Right cardiac atrium (tissue), 5 donors: ENCODE results near the gene TPST1. TPM values are rescaled to one million over a fixed set of nuclear protein-coding genes. Genes with fewer than 3 reads are reported as not detected.

Source experiments
- ATAC-seq, 2 donors: fragments of 200-7000 bp; cut with Tn5 transposase; one replicate each; pipeline versions ENCODE4 v1.8.0 to v1.9.1; 2020; ENCODE audit warnings: moderate library complexity in 2 of 2, mild to moderate bottlenecking in 1 of 2
- DNase-seq, 3 donors: peaks; one replicate each; pipeline ENCODE4 v3.0.0-alpha.2; 2020
- H3K27ac ChIP-seq: one replicate; pipeline ENCODE4 v1.5.1; 2013; ENCODE audit warnings: mild to moderate bottlenecking, low read length, control low read depth, moderate library complexity
- H3K27me3 ChIP-seq: one replicate; pipeline ENCODE4 v1.6.1; 2013; ENCODE audit not compliant: control insufficient read depth, insufficient read depth
- H3K4me1 ChIP-seq: one replicate; pipeline ENCODE4 v1.6.1; 2013; ENCODE audit warnings: low read length; ENCODE audit not compliant: control insufficient read depth, insufficient read depth
- H3K4me3 ChIP-seq: one replicate; pipeline ENCODE4 v1.5.1; 2013; ENCODE audit warnings: low read length, control low read depth
- H3K9me3 ChIP-seq: one replicate; pipeline ENCODE4 v1.6.1; 2013; ENCODE audit warnings: low read length; ENCODE audit not compliant: control insufficient read depth
- WGBS: extraction: QIAGEN DNeasy Blood & Tissue Kit; methylation state at CpG from one replicate; pipeline ENCODE4 v1.1.7; 2013; 5-methylcytosine and 5-hydroxymethylcytosine counted together
- intact Hi-C, 4 donors: fragments of 100-400 bp; cut with DNase I; formaldehyde crosslinking; loops; one replicate each; pipeline versions ENCODE4 v1.11.0 to v1.14.0; 2022 to 2023
- polyA plus RNA-seq: library from polyadenylated mRNA; stranded (reverse); fragments of 200-250 nt; gene quantifications from one replicate; pipeline ENCODE4 v1.2.3, GENCODE V29; 2013
- total RNA-seq, 4 donors: library from RNA; stranded (reverse); fragmentation: NEBNext Ultra II Directional; extraction: Animal tissue kit (Norgen Biotek cat#: 25700); gene quantifications; one replicate each; pipeline ENCODE4 v1.2.1, GENCODE V29; 2021
- donor health status: healthy with polysubstance abuse.
- donor health status: DM: no; HTN: yes; CAD: no.
- donor health status: DM: no; HTN: no; CAD: no.
- donor health status: DM: no; HTN: yes; CAD: no; lungs with severe emphysema.
- donor health status: DM: yes; HTN: yes; CAD: no.

Gene TPST1
- total and polyA plus RNA-seq, 5 donors = 5.1 to 9.9 (median 7.4) TPM

GRCh38 chr7:66263936-66264335 is 58.8 kb downstream of the TPST1 start:
- Histone ChIP-seq H3K9me3 (peaks cover 3% of the 10 kb centered on the region), H3K27me3 (no peaks in the 10 kb centered on the region), H3K27ac (no peak overlapping the region), H3K4me1 (no peaks in the 10 kb centered on the region), H3K4me3 (no peak overlapping the region)
- 90% methylated on average over 1 of the region's 1 CpG for WGBS
- DNase-seq (no peak), ATAC-seq (no peak)
- intact Hi-C loops = loop anchor here in 1 of 4 donors (10.0 kb wide), 1 partner anchor 99 kb away; no protein-coding TSS in a partner anchor

GRCh38 chr7:66265566-66265965 is 60.4 kb downstream of the TPST1 start:
- ATAC-seq (no peak), DNase-seq (no peak)
- H3K4me1 ChIP-seq = no peaks in the 10 kb centered on the region
- WGBS = 96% methylated on average over 1 of the region's 1 CpG
- no peaks in the 10 kb centered on the region for H3K27me3 ChIP-seq
- peaks cover 3% of the 10 kb centered on the region for H3K9me3 ChIP-seq
- H3K27ac ChIP-seq = no peak overlapping the region
- intact Hi-C loops = loop anchor here in 1 of 4 donors (10.0 kb wide), 1 partner anchor 101 kb away; no protein-coding TSS in a partner anchor
- H3K4me3 ChIP-seq = no peak overlapping the region

- no peak overlapping the region for H3K4me3 ChIP-seq
- peak; percentile 59 to 78 for ATAC-seq
- intact Hi-C loops = loop anchor here in 1 of 4 donors (10.0 kb wide), 1 partner anchor 102 kb away; no protein-coding TSS in a partner anchor
- no peak overlapping the region for H3K27ac ChIP-seq
- H3K27me3 ChIP-seq = no peaks in the 10 kb centered on the region
- DNase-seq = peak in 1 of 3 donors; percentile 16
- WGBS = 56% methylated on average over 2 of the region's 2 CpGs
- peaks cover 3% of the 10 kb centered on the region for H3K9me3 ChIP-seq
- H3K4me1 ChIP-seq = no peaks in the 10 kb centered on the region
Measured at GRCh38 chr7:66267249-66267648, 62.1 kb downstream of the TPST1 start.

- H3K27me3 ChIP-seq = no peaks in the 10 kb centered on the region
- no peak for DNase-seq
- intact Hi-C loops = loop anchor here in 1 of 4 donors (10.0 kb wide), 1 partner anchor 105 kb away; no protein-coding TSS in a partner anchor
- H3K4me1 ChIP-seq = no peaks in the 10 kb centered on the region
- no peak for ATAC-seq
- no peak overlapping the region for H3K27ac ChIP-seq
- WGBS = 92% methylated on average over 1 of the region's 1 CpG
- no peak overlapping the region for H3K4me3 ChIP-seq
- H3K9me3 ChIP-seq = peaks cover 3% of the 10 kb centered on the region
Measured at GRCh38 chr7:66269978-66270377, 64.8 kb downstream of the TPST1 start.

- DNase-seq (no peak), ATAC-seq (no peak)
- Histone ChIP-seq H3K4me3 (no peak overlapping the region), H3K4me1 (no peaks in the 10 kb centered on the region), H3K9me3 (no peaks in the 10 kb centered on the region), H3K27ac (no peak overlapping the region), H3K27me3 (no peaks in the 10 kb centered on the region)
- 94% methylated on average over 3 of the region's 3 CpGs for WGBS
- intact Hi-C loops = no loop called here
Measured at GRCh38 chr7:66272321-66272720, 67.2 kb downstream of the TPST1 start.

- no peak overlapping the region for H3K4me3 ChIP-seq
- no peak overlapping the region for H3K27ac ChIP-seq
- 93% methylated on average over 3 of the region's 3 CpGs for WGBS
- DNase-seq = no peak
- ATAC-seq = no peak
- no peaks in the 10 kb centered on the region for H3K27me3 ChIP-seq
- intact Hi-C loops = no loop called here
- peaks cover 2% of the 10 kb centered on the region for H3K4me1 ChIP-seq
- no peaks in the 10 kb centered on the region for H3K9me3 ChIP-seq
Measured at GRCh38 chr7:66276363-66276762, 71.2 kb downstream of the TPST1 start.

GRCh38 chr7:66277492-66277891 is 72.4 kb downstream of the TPST1 start:
- intact Hi-C loops = no loop called here
- ATAC-seq = no peak
- peaks cover 2% of the 10 kb centered on the region for H3K4me1 ChIP-seq
- no peaks in the 10 kb centered on the region for H3K9me3 ChIP-seq
- no peak overlapping the region for H3K27ac ChIP-seq
- H3K27me3 ChIP-seq = no peaks in the 10 kb centered on the region
- H3K4me3 ChIP-seq = no peak overlapping the region
- no peak for DNase-seq

GRCh38 chr7:66279912-66280311 is 74.8 kb downstream of the TPST1 start:
- Histone ChIP-seq H3K27me3 (no peaks in the 10 kb centered on the region), H3K4me1 (peaks cover 2% of the 10 kb centered on the region), H3K27ac (no peak overlapping the region), H3K9me3 (no peaks in the 10 kb centered on the region), H3K4me3 (no peak overlapping the region)
- 91% methylated on average over 7 of the region's 7 CpGs for WGBS
- DNase-seq = no peak
- intact Hi-C loops = no loop called here
- no peak for ATAC-seq

GRCh38 chr7:66281678-66282590 is 76.8 kb downstream of the TPST1 start:
- H3K9me3 ChIP-seq = no peaks in the 10 kb centered on the region
- H3K4me3 ChIP-seq = no peak overlapping the region
- intact Hi-C loops = no loop called here
- ATAC-seq = peak; percentile 50 to 89
- 36% methylated on average over 8 of the region's 8 CpGs for WGBS
- no peak overlapping the region for H3K27ac ChIP-seq
- DNase-seq = peak in 2 of 3 donors; percentile 25 to 45
- H3K4me1 ChIP-seq = peaks cover 2% of the 10 kb centered on the region
- H3K27me3 ChIP-seq = no peaks in the 10 kb centered on the region

- H3K27ac ChIP-seq = no peak overlapping the region
- H3K4me3 ChIP-seq = no peak overlapping the region
- peaks cover 2% of the 10 kb centered on the region for H3K4me1 ChIP-seq
- no peaks in the 10 kb centered on the region for H3K27me3 ChIP-seq
- WGBS = 79% methylated on average over 6 of the region's 6 CpGs
- DNase-seq = no peak
- no peaks in the 10 kb centered on the region for H3K9me3 ChIP-seq
- intact Hi-C loops = no loop called here
- no peak for ATAC-seq
Measured at GRCh38 chr7:66282591-66282935, 77.4 kb downstream of the TPST1 start.

GRCh38 chr7:66283003-66283920 is 78.1 kb downstream of the TPST1 start:
- ATAC-seq = peak in 1 of 2 donors; percentile 61

More at GRCh38 chr7:66283003-66283920, 78.1 kb downstream of the TPST1 start:
- no peaks in the 10 kb centered on the region for H3K27me3 ChIP-seq
- no peaks in the 10 kb centered on the region for H3K9me3 ChIP-seq
- no peak for DNase-seq
- 90% methylated on average over 5 of the region's 5 CpGs for WGBS
- no peak overlapping the region for H3K4me3 ChIP-seq
- intact Hi-C loops = no loop called here
- H3K27ac ChIP-seq = no peak overlapping the region
- H3K4me1 ChIP-seq = peaks cover 2% of the 10 kb centered on the region
